ENCODE measurements around the gene LAMA1. TPM values are rescaled to one million over a fixed set of nuclear protein-coding genes. Genes with fewer than 3 reads are reported as not detected.

Gene LAMA1
- total and polyA plus RNA-seq, 10 of the 15 experiments (the other 5 are each of a cell fraction or from before 2014, with no cell fraction given), result under 0.01 to 1.9 (median 0.06) TPM; not detected in 6

DNA sequence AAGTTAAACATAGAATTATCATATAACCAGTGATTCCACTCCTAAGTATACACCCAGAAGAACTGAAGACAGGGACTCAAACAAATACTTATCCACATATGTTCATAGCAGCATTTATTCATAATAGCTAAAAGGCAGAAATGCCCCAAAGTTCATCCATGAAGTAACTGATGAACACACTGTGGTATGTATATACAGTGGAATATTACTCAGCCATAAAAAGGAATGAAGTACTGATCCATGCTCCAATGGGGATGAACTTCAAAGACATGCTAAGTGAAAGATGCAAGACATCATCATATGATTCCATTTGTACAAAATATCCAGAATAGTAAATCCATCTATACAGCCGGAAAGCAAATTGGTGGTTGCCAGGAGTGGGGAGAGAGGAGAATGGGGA lies 157.5 kb downstream of the LAMA1 start:
- Histone ChIP-seq H2AFZ (ENCODE audit: control insufficient read depth, low read depth, low read length) (no peak overlapping the region), H3K36me3 (ENCODE audit: control insufficient read depth in 2 of 2, insufficient read depth in 2 of 2, low read length in 1 of 2) (no peaks in the 10 kb centered on the region), H4K20me1 (ENCODE audit: control insufficient read depth, insufficient read depth) (no peaks in the 10 kb centered on the region), H3K27me3 (replicated peaks in 1 of 2; ENCODE audit: control insufficient read depth in 2 of 2, insufficient read depth in 2 of 2, low read length in 1 of 2) (no peaks in the 10 kb centered on the region; a peak in 2 of 4 replicates), H3K4me1 (ENCODE audit: control insufficient read depth, insufficient read depth, low read length) (no peaks in the 10 kb centered on the region), H3K4me2 (ENCODE audit: control insufficient read depth, insufficient read depth) (no peak overlapping the region), H3K27ac (ENCODE audit: control insufficient read depth, insufficient read depth) (no peak overlapping the region), H3K4me3 (no peak overlapping the region), H3K9ac (ENCODE audit: control insufficient read depth, insufficient read depth, low read length) (no peak overlapping the region), H3K9me3 (replicated peaks; ENCODE audit: control insufficient read depth, insufficient read depth, low read length) (no peaks in the 10 kb centered on the region), H3K79me2 (ENCODE audit: control insufficient read depth, insufficient read depth, low read length) (no peaks in the 10 kb centered on the region)
- FAIRE-seq, result no peak
- intact Hi-C loops (cut with micrococcal nuclease; ENCODE audit: unreplicated experiment) (no loop called here), in situ Hi-C loops (cut with MboI) (loop anchor here (10.0 kb wide), 1 partner anchor 65 kb away; no protein-coding TSS in a partner anchor)
- DNase-seq (ENCODE audit: low read depth, low spot score), result no peak
- SMC1A ChIA-PET (ENCODE audit: uncharacterized antibody, unreplicated experiment), result no interaction called here
- 35% methylated on average over 1 of the region's 1 CpG for WGBS (ENCODE audit: insufficient coverage, insufficient replicate concordance, low lambda C conversion rate, missing lambda C conversion rate)
- RAD21 ChIA-PET (ENCODE audit: unreplicated experiment), result no interaction called here
- POLR2A ChIA-PET, result no interaction called here
- CTCF ChIA-PET, result no interaction called here
- ATAC-seq, result no peak
- BruUV-seq (replicated peaks), result no TSS peak
- no peak for TF ChIP-seq RAD21 (IDR thresholded peaks at IDR 0.05; ENCODE audit: insufficient read depth, low read depth, low read length)
- TF ChIP-seq BHLHE40 (IDR thresholded peaks at IDR 0.05; ENCODE audit: borderline replicate concordance in 1 of 2, low read depth in 2 of 2, low read length in 1 of 2), result no peak
- no peak for TF ChIP-seq RAD51 (IDR thresholded peaks at IDR 0.05)
- TF ChIP-seq, protein P1, sequence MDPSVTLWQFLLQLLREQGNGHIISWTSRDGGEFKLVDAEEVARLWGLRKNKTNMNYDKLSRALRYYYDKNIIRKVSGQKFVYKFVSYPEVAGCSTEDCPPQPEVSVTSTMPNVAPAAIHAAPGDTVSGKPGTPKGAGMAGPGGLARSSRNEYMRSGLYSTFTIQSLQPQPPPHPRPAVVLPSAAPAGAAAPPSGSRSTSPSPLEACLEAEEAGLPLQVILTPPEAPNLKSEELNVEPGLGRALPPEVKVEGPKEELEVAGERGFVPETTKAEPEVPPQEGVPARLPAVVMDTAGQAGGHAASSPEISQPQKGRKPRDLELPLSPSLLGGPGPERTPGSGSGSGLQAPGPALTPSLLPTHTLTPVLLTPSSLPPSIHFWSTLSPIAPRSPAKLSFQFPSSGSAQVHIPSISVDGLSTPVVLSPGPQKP (IDR thresholded peaks at IDR 0.05; ENCODE audit: low read depth, low read length), result no peak
- TF ChIP-seq, protein P2, sequence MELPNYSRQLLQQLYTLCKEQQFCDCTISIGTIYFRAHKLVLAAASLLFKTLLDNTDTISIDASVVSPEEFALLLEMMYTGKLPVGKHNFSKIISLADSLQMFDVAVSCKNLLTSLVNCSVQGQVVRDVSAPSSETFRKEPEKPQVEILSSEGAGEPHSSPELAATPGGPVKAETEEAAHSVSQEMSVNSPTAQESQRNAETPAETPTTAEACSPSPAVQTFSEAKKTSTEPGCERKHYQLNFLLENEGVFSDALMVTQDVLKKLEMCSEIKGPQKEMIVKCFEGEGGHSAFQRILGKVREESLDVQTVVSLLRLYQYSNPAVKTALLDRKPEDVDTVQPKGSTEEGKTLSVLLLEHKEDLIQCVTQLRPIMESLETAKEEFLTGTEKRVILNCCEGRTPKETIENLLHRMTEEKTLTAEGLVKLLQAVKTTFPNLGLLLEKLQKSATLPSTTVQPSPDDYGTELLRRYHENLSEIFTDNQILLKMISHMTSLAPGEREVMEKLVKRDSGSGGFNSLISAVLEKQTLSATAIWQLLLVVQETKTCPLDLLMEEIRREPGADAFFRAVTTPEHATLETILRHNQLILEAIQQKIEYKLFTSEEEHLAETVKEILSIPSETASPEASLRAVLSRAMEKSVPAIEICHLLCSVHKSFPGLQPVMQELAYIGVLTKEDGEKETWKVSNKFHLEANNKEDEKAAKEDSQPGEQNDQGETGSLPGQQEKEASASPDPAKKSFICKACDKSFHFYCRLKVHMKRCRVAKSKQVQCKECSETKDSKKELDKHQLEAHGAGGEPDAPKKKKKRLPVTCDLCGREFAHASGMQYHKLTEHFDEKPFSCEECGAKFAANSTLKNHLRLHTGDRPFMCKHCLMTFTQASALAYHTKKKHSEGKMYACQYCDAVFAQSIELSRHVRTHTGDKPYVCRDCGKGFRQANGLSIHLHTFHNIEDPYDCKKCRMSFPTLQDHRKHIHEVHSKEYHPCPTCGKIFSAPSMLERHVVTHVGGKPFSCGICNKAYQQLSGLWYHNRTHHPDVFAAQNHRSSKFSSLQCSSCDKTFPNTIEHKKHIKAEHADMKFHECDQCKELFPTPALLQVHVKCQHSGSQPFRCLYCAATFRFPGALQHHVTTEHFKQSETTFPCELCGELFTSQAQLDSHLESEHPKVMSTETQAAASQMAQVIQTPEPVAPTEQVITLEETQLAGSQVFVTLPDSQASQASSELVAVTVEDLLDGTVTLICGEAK (IDR thresholded peaks at IDR 0.05; ENCODE audit: borderline replicate concordance), result no peak
- TF ChIP-seq CUX1 (IDR thresholded peaks at IDR 0.05; ENCODE audit: insufficient replicate concordance, low read depth, low read length), result no peak
- TF ChIP-seq STAT3 (IDR thresholded peaks at IDR 0.05; ENCODE audit: low read depth, low read length), result no peak
- TF ChIP-seq RELA (IDR thresholded peaks at IDR 0.05; ENCODE audit: borderline replicate concordance, partially characterized antibody), result no peak
- TF ChIP-seq CHD2 (IDR thresholded peaks at IDR 0.05; ENCODE audit: borderline replicate concordance, low read depth, low read length), result no peak
- no peak for TF ChIP-seq ZNF622 (IDR thresholded peaks at IDR 0.05)
- no peak for TF ChIP-seq PAX8 (IDR thresholded peaks at IDR 0.05)
- no peak for TF ChIP-seq SP1 (IDR thresholded peaks at IDR 0.05; ENCODE audit: low read depth, low read length)
- no peak for TF ChIP-seq IKZF1 (conservative IDR thresholded peaks at IDR 0.05)
- no peak for TF ChIP-seq EZH2 (IDR thresholded peaks at IDR 0.05; ENCODE audit: borderline replicate concordance, control insufficient read depth, low read depth, low read length)
- TF ChIP-seq EP300 (IDR thresholded peaks at IDR 0.05; ENCODE audit: borderline replicate concordance in 1 of 2, control insufficient read depth in 1 of 2, low read depth in 2 of 2, low read length in 2 of 2), result no peak

Measured in GM12878 (cell line).